GM21360 (cell line): ENCODE data around the gene RAB10.
A peak's percentile ranks its signal among the peaks of the same experiment; 100 is the strongest.
"Not testable (repeated sequence)": the region's sequence is repeated elsewhere in the genome, so short reads cannot be mapped to it uniquely, and the experiment has no call there.

Experiments
- ATAC-seq: cut with Tn5 transposase; IDR thresholded peaks from one replicate; pipeline ENCODE4 v1.9.1; 2021; ENCODE audit warnings: mild to moderate bottlenecking, moderate library complexity; ENCODE audit not compliant: unreplicated experiment

Gene RAB10

DNA sequence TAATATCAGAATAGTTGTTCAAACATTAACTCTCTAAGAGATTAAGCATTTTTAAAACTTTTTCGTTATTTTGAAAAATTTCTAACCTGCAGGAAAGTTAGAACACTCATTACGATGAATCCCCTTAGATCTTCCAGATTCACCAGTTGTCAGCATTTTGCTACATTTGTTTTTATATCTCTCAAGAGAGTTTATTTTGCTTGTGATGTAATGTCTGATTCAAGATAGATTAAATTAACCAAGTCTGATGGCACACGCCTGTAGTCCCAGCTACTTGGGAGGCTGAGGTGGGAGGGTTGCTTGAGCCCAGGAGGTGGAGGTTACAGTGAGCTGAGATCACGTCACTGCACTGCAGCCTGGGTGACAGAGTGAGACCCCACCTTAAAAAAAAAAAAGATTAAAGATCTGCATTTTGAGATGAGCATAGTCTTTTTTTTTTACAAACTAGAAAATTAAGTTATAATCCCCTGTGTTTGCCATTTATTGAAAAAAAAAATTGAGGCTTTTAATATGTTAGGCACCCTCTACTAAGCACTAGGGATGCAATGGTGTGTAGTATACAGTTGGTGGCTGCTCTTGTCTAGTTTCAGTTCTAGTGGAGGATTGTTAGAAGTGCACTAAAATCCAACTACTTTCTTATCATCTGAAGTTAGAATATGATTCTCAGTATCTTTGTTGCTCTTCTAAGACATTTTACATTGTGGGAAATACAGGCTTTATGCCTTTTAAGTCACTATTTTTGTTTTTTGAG, 20.9 kb downstream of the RAB10 start:
- ATAC-seq, result no peak

DNA sequence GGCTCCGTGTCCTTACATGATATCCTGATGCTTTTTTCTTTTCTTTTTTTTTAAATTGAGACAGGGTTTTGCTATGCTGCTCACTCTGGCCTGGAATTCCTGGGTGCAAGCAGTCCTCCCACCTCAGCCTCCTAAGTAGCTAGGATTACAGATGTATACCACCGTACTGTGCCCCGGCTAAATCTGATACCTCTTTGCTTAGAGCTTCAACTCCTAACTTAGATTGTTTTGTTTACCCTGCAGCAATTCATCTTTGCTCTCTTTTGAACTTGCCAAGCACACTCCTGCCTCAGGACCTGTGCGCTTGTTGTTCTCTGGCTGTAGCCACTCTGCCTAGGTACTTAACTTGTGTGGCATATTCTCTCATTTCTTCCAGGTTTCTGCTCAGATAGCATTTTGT, 24.5 kb downstream of the RAB10 start:
- ATAC-seq, result no peak

DNA sequence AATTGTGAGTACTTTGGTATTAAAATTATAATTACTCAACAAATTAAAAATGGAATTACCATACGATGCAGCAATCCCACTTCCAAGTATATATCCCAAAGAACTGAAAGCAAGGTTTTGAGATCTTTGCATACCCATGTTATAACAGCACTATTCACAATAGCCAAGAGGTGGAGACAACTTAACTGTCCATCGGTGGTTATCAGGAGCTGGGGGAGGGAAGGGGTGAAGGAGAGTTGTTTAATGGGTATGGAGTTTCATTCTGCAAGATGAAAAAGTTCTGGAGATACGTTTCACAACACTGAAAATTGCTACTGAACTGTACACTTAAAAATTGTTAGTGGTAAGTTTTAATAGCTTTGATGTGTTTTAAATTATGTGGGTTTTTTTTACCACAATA, 25.7 kb downstream of the RAB10 start:
- ATAC-seq, result no peak

DNA sequence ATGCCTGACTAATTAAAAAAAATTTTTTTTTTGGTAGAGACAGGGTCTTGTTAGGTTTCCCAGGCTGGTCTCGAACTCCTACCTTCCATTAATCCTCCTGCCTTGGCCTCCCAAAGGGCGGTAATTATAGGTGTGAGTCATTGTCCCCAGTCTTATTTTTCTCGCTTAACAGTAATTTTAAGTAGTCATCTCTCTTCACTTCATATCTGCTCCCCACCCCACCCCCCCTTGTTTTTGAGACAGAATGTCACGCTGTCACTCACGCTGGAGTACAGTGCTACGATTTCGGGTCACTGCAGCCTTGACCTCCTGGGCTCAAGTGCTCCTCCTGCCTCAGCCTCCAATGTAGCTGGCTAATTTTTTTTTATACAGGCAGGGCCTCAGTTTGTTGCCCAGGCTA, 27.7 kb downstream of the RAB10 start:
- ATAC-seq, result no peak

DNA sequence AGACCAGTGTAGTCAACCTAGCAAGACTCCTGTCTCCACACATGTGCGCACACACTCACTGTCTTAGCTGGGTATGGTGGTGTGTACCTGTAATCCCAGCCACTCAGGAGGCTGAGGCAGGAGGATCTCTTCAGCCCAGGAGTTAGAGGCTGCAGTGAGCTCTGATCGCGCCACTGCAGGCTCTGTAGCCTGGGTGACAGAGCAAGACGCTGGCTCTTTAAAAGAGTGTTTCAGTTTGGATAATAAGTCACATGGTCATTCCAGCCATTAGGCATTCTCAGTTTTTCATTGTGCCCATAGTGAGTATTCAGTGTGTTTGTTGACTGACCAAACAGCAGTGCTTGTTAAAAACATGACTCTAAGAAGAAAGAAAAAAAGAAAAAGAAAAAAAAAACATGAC, 31.0 kb downstream of the RAB10 start:
- ATAC-seq, result no peak

DNA sequence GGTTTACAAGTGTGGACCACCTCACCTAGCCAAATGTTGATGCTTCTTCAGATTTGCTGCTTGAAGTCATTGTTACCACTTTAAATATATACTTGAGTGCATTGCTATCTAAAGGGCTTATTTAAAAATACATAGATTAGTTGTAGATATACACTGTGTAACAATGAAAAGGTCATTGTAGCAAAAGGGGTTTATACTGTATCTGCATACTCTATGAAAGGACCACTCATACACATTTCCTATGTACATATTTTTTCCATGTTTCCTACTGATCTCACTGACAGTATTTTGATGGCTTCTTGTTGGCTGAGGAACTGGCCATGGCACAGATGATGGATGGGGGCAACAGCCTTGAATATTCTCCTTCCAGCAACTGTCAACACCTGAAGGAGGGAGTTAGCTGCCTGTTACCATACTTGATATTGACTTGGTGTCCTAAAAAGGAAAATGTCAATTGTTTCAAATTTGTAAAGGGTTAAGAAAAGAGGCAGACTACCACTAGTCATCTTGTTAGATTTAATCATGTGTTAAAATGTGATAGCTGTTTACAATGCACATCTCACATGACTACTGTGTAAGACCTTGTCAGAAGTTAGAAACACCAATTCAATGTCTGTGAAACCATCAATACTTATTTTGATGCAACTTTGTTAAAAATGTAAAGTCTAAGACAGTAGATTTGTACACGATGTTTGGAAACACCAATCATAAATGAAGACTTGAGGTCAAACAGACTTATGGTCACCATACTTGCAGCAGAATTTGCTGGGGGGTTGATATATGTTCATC, 33.5 kb downstream of the RAB10 start:
- no peak for ATAC-seq

DNA sequence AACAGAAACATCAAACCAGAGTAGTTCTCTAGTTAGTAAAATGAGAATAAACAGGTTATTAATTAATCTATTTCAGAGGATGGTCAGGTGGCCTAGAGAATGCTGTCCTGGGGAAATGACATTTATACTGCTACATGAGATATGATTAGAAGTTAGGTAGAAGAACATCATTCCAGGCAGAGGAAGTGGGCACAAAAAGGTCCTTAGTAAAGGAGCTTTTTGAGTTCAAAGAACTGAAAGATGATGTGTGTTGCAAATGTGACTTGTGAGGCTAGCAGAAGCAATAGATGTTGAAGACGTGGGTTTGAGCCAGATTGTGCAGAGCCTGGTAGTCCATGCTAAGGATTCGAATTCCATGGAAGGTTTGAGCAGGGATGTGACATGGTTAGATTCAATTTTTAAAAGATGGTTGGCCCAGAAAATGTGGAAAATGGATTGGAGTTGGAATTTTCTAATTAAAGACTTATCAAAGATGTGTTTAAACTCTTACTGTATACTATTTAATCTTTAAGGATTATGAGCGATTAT, 34.2 kb downstream of the RAB10 start:
- ATAC-seq, result no peak

DNA sequence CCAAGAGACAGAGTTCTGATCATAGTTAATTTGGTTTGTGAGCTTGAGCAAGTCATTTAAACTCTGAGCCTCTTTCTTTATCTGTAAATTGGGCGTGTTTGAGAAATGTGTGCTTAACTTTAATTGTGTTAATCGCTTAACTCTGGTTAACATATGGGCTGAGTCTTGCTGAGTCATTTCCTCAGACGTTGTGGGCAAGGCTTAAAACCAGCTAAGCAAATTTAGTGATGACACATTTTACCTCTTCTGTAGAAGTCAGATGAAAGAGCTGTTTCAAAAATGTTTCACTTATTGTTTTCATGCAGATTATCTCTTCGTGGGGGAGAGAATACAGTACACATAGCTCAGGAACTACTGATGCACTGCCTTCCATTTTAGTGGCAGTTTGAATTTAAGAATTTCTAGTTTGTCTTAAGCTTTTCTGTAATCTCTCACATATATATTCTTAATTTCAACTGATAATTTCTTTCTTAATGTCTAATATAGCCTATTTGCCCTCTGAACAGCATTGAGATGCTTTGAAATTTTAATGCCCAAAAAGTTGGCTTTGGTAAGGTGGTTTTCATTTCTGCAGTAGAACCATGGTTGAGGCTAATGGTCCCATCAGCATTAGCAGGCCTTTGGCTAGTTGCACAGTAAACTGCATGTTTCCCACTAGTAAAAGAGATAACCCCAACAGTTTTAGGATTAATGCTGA, 34.9 kb downstream of the RAB10 start:
- ATAC-seq, result peak; percentile 69

DNA sequence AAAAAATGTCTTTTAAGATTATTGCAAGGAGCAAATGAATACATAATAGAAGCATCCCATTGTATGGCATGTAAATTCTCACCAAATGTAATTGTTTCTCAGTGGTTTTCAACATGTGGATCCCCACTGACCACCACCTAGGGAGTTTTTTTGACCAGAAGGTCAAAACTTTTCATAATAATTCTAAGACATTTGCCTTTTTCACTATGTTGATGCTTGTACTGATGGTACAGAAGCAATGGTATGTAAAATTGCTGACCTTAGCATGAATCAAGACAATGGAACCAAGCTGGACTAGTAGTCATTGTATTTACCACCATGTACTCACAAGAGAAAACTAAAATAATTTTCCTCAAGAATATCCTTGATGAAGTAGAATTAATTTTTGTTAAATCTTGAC, 36.8 kb downstream of the RAB10 start:
- no peak for ATAC-seq

DNA sequence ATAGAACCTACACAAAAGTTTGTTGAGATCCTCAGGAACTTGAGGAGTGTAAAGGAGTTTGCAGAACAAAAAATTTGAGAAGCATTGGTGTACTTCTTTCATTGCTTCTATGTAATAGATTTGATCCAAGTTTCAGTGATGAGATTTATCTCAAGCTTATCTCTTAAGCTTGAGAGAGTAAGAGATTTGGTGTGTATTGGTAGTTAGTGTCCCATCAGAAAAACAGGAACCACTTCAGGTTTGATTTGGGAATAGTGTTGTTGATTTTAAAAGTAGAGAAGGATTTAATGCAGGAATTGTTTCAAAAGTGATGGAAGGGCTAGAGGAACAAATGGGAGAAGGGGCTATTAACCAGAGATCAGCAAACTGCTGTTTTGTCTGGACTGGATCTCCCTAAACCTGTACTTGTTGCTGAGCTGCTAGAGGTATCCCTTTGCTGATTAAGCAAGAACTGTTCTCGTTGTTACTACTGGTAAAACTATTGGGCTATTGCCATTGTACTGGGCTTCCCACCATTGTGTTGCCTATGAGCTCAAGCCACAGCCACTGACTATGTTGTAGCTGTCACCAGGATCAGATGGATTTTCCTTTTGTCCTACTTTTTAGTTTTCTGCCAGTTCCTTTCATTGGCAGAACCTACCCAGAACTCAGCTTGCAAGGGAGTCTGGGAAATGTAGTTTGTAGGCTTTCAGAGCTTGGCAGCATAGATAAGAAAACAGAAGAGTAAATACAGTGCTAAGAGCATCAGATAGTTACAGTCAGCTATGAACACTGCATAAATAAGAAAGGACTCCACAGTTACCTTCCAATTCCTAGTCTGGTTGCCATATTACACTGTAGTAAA, 39.3 kb downstream of the RAB10 start:
- ATAC-seq, result no peak

DNA sequence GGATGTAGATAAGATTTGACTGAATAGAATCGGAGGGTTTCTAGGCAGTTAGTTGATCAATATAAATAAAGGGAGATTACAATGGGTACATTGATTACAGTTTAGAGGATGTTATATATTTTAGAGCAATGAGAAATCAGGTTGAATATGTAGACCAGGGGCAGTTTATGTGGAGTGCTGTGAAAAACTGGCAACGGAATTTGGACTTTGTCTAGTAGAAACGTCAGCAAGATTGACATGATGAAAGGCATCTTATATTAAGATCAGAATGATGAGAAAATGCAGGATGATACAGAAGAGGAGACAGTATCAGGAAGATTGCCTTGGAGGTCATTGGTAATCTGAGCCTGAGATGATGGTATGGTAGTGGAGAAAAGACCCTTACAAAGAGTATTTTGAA, 39.9 kb downstream of the RAB10 start:
- no peak for ATAC-seq

DNA sequence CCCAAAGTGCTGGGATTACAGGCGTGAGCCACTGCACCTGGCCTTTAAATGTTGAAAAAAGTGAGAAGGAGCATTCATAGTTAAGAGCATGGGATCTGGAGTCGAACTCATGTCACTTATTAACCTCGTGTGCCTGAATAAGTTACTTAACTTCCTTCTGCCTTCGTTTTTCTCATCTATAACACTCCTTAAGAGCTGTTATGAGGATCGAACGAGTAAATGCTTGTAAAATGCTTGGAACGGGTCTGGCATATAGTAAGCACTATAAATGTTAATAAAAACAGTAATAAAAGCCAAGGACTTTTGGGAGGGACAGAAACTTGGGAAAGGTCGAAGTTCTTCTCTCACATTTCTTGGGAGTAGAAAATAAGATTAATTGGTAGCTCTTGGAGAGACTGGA, 40.8 kb downstream of the RAB10 start:
- ATAC-seq, result no peak

DNA sequence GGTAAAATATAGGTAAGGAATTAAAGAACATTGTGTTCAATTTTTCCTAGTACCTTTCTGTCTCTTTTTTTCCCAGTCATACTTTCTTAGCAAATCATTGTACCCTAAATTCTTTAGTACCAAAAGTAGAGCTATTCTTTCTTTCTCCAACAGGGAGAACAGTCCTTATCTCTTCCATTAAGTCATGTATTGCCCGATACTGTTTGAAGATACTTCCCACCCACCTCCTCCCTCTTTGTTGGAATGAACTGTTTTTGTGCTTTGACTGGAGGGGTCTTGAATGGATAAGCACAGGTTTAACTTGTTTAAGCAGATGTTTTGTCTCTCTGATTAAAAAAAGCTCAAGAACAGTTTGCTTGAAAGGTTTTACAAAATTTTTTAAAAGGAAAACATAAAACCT, 41.3 kb downstream of the RAB10 start:
- no peak for ATAC-seq

DNA sequence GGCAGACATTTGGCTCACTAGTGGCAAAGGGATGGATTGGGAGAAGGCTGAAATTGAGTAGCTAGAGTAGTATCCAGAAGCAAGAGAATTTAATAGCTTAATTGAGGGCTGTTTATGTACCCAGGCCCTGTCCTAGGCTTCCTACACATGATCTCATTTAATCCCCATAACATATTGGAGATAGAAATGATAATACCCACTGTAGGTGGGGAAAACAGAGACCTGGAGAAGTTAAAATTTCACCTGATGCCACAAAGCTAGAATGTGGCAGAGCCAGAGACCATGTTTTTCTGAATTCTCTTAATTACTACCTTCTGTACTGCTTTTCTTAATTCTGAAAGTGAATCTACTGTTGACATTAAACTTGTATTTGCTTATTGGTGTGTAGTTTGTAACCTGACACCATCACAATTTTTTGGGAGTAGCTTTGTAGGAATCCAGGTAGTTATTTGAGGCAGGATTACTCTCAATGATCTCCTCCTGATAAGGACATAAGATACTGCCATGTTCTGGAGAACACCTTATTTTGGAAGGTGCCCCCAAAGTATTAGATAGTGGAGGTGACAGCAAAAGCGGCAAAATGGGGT, 42.2 kb downstream of the RAB10 start:
- ATAC-seq, result no peak

DNA sequence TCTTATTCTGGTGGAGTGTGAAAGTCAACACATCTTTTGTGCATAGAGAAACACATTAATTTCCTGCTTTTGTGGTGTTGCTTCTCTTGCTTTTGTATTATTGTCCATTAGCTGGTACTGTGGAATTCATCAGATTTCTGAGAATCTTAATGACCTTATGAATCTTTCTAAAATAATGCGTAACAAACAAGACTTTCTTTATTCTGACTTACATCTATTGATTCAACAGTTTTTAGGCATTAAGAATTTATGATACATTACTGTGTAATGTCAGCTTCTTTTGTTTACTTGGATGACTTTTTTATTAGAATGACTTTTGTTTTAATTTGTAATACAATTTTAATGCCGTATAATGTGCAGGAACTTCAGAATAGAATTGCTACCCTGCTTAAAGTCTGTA, 43.4 kb downstream of the RAB10 start:
- ATAC-seq, result no peak

DNA sequence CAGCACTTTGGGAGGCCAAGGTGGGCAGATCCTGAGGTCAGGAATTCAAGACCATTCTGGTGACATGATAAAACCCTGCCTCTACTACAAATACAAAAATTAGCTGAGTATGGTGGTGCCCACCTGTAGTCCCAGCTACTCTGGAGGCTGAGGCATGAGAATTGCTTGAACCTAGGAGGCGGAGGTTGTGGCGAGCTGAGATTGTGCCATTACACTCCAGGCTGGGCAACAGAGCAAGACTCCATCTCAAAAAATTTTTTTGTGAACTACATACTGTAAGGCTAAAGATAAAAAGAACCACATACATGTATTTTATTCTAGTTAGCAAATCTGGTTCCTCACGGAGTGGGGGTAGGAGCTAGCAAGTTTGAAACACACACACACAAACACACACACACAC, 45.1 kb downstream of the RAB10 start:
- no peak for ATAC-seq

DNA sequence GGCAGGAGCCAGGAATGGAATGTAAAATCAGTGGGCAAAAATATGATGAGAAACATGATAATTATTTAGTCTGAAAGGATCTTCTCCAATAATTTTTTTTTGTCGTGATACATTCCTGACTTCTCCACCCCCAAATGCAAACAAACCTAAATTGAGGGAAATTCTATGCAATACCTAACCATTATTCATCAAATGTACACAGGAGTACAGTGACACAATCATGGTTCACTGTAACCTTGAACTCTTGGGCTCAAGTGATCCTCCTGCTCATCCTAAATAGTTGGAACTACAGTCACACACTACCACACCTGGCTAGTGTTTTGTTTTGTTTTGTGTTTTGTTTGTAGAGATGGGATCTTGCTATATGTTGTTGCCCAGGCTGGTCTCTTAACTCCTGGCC, 46.5 kb downstream of the RAB10 start:
- ATAC-seq, result no peak

DNA sequence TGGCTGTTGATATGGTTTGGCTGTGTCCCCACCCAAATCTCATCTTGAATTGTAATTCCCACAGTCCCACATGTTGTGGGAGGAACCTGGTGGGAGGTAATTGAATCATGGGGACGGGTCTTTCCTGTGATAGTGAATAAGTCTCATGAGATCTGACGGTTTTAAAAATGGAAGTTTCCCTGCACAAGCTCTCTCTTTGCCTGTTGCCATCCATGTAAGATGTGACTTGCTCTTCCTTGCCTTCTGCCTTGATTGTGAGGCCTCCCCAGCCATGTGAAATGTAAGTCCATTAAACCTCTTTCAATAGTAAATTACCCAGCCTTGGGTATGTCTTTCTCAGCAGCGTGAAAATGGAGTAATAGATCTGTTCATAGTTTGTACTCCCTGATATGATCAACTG, 47.0 kb downstream of the RAB10 start:
- ATAC-seq, result not testable (repeated sequence)

DNA sequence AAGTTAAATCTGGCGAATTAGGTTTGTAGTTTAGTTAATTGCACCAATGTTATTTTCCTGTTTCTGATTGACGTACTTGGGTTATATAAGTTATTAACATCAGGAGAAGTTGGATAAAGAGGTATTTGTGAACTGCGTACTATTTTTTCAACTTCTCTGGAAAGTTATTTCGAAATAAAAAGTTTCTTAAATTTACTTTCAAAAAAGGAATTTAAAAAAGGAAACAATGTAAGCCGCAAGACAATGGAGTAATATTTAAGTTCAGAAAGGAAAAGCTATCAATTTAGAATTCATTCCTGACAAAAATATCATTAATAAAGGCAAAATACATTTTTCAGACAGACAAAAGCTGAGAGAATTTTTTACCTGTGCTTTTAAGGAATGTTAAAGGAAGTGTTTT, 47.7 kb downstream of the RAB10 start:
- no peak for ATAC-seq

DNA sequence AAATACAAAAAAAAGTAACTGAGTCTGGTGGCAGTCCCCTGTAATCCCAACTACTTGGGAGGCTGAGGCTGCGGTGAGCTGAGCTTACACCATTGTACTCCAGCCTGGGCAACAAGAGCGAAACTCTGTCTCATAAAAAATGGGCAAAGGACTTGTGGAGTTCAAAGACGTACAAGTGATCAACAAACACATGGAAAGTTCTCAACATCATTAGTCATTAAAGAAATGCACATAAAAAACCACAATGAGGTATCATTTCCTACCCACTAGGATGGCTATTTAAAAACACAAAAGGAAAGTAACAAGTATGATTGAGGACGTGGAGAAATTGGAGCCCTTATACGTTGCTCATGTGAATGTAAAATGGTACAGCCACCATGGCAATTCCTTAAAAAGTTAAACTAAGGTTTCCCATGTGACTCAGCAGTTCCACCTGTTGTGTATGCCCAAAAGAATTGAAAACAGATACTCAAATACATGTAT, 52.3 kb downstream of the RAB10 start:
- ATAC-seq, result peak; percentile 55
